Ishikawa (cell line): ENCODE measurements around the gene RSAD1.

Source experiments
- CEBPB ChIP-seq: IDR thresholded peaks from 2 replicates; pipeline ENCODE4 v1.6.1; 2012
- EP300 ChIP-seq: IDR thresholded peaks from 2 replicates; pipeline ENCODE4 v1.6.1; 2012; ENCODE audit warnings: borderline replicate concordance
- FOXM1 ChIP-seq: IDR thresholded peaks from 2 replicates; pipeline ENCODE4 v1.6.1; 2012; ENCODE audit warnings: low read depth, borderline replicate concordance
- MAX ChIP-seq: IDR thresholded peaks from 2 replicates; pipeline ENCODE4 v1.6.1; 2012
- RAD21 ChIP-seq: IDR thresholded peaks from 2 replicates; pipeline ENCODE4 v1.6.1; 2012; ENCODE audit warnings: low read depth
- REST ChIP-seq: IDR thresholded peaks from 2 replicates; pipeline ENCODE4 v1.6.1; 2012; ENCODE audit warnings: low read depth, mild to moderate bottlenecking
- TAF1 ChIP-seq: IDR thresholded peaks from 2 replicates; pipeline ENCODE4 v1.6.1; 2012; ENCODE audit warnings: low read depth, mild to moderate bottlenecking
- USF1 ChIP-seq: IDR thresholded peaks from 2 replicates; pipeline ENCODE4 v1.6.1; 2012

GRCh38 chr17:50531428-50532025 lies 52.9 kb downstream of the RSAD1 start:
- TF ChIP-seq REST = no peak
- TF ChIP-seq CEBPB = no peak
- peak; percentile 46 for TF ChIP-seq USF1
- no peak for TF ChIP-seq MAX
- TF ChIP-seq TAF1 = no peak
- no peak for TF ChIP-seq EP300
- TF ChIP-seq RAD21 = no peak
- no peak for TF ChIP-seq FOXM1
